ENCODE measurements around the gene EGLN1. TPM values are rescaled to one million over a fixed set of nuclear protein-coding genes. Genes with fewer than 3 reads are reported as not detected.
"Not testable (repeated sequence)": the region's sequence is repeated elsewhere in the genome, so short reads cannot be mapped to it uniquely, and the experiment has no call there.

EGLN1 gene
- total RNA-seq, 2 donors from 2014 or later: 36.6 to 79.1 TPM

DNA sequence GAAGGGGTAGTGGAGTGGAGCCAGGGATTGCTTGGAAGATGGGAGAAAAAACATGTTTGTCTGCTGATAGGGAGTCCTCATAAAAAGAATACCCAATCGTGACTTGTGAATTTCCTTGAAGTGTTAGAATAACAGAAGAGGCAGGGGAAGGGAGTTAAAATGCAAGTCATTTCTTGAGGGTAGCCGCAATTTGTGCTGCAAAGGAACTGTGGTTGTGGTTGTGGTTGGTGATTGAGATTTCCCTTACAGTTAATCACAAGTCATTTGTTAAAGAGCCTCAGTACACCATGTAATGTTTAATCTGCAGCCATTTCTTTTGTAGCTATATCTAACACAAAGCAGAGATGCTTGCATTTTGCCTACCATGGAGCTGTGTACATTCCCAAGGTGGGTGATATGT is 38.5 kb upstream of the EGLN1 start:
- no peaks in the 10 kb centered on the region for H3K36me3 ChIP-seq
- H3K27ac ChIP-seq: no peak overlapping the region
- intact Hi-C loops (cut with DNase I): no loop called here
- DNase-seq: no peak
- no peak overlapping the region for H3K9ac ChIP-seq (ENCODE audit: low read depth in 2 of 2, low read length in 2 of 2)
- no peaks in the 10 kb centered on the region for H3K4me1 ChIP-seq
- no peaks in the 10 kb centered on the region for H3K9me3 ChIP-seq
- no peaks in the 10 kb centered on the region for H3K27me3 ChIP-seq
- H3K4me3 ChIP-seq: no peak overlapping the region
- TF ChIP-seq, protein P1, sequence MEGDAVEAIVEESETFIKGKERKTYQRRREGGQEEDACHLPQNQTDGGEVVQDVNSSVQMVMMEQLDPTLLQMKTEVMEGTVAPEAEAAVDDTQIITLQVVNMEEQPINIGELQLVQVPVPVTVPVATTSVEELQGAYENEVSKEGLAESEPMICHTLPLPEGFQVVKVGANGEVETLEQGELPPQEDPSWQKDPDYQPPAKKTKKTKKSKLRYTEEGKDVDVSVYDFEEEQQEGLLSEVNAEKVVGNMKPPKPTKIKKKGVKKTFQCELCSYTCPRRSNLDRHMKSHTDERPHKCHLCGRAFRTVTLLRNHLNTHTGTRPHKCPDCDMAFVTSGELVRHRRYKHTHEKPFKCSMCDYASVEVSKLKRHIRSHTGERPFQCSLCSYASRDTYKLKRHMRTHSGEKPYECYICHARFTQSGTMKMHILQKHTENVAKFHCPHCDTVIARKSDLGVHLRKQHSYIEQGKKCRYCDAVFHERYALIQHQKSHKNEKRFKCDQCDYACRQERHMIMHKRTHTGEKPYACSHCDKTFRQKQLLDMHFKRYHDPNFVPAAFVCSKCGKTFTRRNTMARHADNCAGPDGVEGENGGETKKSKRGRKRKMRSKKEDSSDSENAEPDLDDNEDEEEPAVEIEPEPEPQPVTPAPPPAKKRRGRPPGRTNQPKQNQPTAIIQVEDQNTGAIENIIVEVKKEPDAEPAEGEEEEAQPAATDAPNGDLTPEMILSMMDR (IDR thresholded peaks at IDR 0.05): no peak

DNA sequence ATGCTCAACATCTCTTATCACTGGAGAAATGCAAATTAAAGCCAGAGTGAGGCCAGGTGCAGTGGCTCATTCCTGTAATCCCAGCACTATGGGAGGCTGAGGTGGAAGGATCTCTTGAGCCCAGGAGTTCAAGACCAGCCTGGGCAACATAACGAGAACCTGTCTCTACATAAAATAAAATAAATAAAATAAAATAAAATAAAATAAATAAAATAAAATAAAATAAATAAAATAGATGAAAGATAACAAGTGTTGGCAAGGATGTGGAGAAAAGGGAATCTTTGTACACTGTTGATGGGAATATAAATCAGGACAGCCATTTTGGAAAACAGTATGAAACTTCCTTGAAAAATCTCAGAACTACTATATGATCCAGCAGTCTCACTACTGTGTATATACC is 37.4 kb upstream of the EGLN1 start:
- H3K36me3 ChIP-seq; H3K4me1 ChIP-seq; H3K27ac ChIP-seq; H3K9me3 ChIP-seq; H3K27me3 ChIP-seq; intact Hi-C loops (cut with DNase I); H3K9ac ChIP-seq (ENCODE audit: low read depth in 2 of 2, low read length in 2 of 2); H3K4me3 ChIP-seq; DNase-seq: not testable (repeated sequence)

DNA sequence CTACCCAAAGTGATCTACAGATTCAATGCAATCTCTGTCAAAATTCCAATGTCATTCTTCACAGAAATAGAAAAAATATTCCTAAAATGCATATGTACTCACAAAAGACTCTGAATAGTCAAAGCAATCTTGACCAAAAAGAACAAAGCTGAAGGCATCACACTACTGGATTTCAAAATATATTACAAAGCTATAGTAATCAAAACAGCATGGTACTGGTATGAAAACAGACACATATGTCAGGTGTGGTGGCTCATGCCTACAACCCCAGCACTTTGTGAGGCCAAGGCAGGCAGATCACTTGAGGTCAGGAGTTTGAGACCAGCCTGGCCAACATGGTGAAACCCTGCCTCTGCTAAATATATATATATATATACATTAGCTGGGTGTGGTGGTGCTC is 35.9 kb upstream of the EGLN1 start:
- H3K9me3 ChIP-seq; H3K4me3 ChIP-seq; H3K27me3 ChIP-seq; DNase-seq; H3K9ac ChIP-seq (ENCODE audit: low read depth in 2 of 2, low read length in 2 of 2); H3K27ac ChIP-seq; H3K36me3 ChIP-seq; intact Hi-C loops (cut with DNase I); H3K4me1 ChIP-seq: not testable (repeated sequence)

DNA sequence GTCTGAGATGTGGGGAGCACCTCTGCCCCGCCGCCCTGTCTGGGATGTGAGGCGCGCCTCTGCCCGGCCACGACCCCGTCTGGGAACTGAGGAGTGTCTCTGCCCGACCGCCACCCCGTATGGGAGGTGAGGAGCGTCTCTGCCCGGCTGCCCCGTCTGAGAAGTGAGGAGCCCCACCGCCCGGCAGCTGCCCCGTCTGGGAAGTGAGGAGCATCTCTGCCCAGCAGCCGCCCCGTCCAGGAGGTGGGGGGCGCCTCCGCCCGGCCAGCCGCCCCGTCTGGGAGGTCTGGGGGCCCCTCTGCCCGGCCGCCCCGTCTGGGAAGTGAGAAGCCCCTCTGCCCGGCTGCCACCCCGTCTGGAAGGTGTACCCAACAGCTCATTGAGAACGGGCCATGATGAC is 32.0 kb upstream of the EGLN1 start:
- H3K27me3 ChIP-seq; DNase-seq; H3K4me3 ChIP-seq; H3K9ac ChIP-seq (ENCODE audit: low read depth in 2 of 2, low read length in 2 of 2); H3K27ac ChIP-seq; H3K4me1 ChIP-seq; H3K9me3 ChIP-seq; intact Hi-C loops (cut with DNase I); H3K36me3 ChIP-seq: not testable (repeated sequence)

DNA sequence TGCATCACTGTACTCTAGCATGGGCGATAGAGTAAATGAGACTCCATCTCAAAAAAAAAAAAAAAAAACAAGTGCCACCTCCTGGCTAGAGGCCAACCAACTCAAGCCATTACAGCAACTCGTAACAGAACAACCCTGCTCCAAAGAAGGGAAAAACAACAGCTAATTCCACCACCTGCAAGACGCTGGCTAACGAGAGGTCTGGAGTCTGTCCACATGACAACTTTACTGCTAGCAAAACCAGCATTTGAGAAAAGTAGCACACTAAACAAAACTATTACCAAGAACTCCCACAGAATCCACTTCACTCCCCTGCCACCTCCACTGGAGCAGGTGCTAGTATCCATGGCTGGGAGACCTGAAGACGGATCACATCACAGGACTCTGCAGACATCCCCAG is 24.1 kb upstream of the EGLN1 start:
- intact Hi-C loops (cut with DNase I): no loop called here
- DNase-seq: no peak

DNA sequence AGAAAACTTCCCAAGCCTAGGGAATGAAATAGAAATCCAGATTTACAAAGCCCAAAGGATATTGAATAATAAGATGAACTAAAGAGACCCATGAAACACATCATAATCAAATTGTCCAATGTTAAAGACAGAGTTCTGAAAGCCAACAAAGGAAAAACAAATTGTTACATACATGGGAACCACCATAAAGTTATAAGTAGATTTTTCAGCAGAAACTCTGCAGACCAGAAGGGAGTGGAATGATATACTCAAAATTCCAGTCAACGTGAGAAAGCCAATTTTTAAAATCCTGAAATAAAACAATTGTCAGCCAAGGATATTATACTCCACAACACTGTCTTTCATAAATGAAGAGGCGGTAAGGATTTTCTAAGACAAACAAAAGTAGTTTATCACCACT is 22.0 kb upstream of the EGLN1 start:
- Histone ChIP-seq H3K4me1 (no peaks in the 10 kb centered on the region), H3K9ac (ENCODE audit: low read depth in 2 of 2, low read length in 2 of 2) (no peak overlapping the region), H3K27ac (no peak overlapping the region), H3K36me3 (no peaks in the 10 kb centered on the region), H3K4me3 (no peak overlapping the region), H3K9me3 (no peaks in the 10 kb centered on the region), H3K27me3 (no peaks in the 10 kb centered on the region)
- intact Hi-C loops (cut with DNase I): no loop called here
- TF ChIP-seq, protein P1 (IDR thresholded peaks at IDR 0.05): no peak
- no peak for DNase-seq

More for the DNA sequence above, 24.1 kb upstream of the EGLN1 start:
- Histone ChIP-seq H3K36me3 (no peaks in the 10 kb centered on the region), H3K9ac (ENCODE audit: low read depth in 2 of 2, low read length in 2 of 2) (no peak overlapping the region), H3K27me3 (no peaks in the 10 kb centered on the region), H3K4me3 (no peak overlapping the region), H3K9me3 (no peaks in the 10 kb centered on the region), H3K4me1 (no peaks in the 10 kb centered on the region), H3K27ac (no peak overlapping the region)
- TF ChIP-seq, protein P1 (IDR thresholded peaks at IDR 0.05): no peak

DNA sequence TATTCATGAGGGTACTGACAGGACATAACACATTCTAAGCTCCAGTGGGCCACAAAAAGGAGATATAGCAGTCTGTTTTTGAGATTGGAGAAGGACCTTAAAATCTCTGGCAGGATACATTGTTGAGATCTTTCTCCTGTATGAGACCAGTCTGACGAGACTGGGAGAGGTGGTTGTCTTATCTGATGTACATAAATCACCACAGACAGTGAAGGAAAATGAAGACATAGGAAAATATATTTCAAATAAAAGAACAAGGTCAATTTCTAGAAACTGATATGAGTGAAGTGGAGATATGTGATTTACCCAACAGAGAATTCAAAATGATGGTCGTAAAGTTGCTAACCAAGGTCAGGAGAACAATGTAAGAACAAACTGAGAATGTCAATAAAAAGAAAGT is 21.3 kb upstream of the EGLN1 start:
- DNase-seq: no peak
- Histone ChIP-seq H3K4me1 (no peaks in the 10 kb centered on the region), H3K27ac (no peak overlapping the region), H3K9me3 (no peaks in the 10 kb centered on the region), H3K4me3 (no peak overlapping the region), H3K9ac (ENCODE audit: low read depth in 2 of 2, low read length in 2 of 2) (no peak overlapping the region), H3K27me3 (no peaks in the 10 kb centered on the region), H3K36me3 (no peaks in the 10 kb centered on the region)
- TF ChIP-seq, protein P1 (IDR thresholded peaks at IDR 0.05): no peak
- intact Hi-C loops (cut with DNase I): no loop called here
